ENCODE results near the gene IRF5. TPM values are rescaled to one million over a fixed set of nuclear protein-coding genes. Genes with fewer than 3 reads are reported as not detected.

Gene IRF5
- total and polyA plus RNA-seq, 10 of the 15 experiments (the other 5 are each of a cell fraction or from before 2014, with no cell fraction given): 5.4 to 90.3 (median 61.7) TPM

DNA sequence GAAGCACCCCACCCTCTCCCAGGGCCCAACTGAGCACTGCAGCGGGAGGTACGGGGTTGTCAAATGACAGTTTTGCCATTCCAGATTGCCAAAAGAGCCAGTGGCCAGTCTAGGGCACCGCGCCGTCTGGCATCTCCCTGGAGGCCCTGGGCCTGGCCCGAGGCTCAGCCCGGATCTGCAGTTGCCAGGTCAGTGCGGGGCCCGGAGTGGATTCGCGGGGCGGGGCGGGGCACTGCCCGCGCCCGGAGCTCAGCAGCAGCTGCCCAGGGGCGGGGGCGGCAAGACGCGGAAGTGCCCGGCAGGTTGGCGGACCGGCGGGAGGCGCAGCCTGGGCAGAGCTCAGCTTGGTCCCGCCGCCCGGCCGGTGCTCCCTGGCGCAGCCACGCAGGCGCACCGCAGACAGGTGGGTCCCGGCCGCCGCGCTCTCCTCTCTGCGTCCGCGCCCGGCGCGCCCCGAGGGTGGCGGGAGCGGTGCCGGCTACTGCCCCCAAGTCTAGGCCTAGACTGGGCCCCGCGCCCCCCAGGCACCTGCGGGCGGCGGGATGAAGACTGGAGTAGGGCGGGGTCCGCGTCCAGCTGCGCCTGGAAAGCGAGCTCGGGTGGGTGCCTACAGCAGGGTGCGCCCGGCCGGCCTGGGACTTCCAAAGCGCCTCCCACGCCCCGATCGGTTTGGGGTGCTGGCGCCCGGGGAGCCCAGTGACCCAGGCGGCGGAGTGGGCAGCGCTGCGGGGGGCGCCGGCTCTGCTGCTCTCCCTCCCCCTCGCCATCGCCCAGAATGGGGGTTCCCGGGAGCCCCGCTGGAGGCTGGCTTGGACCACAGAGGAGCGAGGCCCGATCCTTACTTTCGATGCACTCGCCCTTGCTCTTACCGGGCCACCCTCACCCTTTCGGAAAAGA lies at the start of gene IRF5 (continued):
- TF ChIP-seq, protein P1, sequence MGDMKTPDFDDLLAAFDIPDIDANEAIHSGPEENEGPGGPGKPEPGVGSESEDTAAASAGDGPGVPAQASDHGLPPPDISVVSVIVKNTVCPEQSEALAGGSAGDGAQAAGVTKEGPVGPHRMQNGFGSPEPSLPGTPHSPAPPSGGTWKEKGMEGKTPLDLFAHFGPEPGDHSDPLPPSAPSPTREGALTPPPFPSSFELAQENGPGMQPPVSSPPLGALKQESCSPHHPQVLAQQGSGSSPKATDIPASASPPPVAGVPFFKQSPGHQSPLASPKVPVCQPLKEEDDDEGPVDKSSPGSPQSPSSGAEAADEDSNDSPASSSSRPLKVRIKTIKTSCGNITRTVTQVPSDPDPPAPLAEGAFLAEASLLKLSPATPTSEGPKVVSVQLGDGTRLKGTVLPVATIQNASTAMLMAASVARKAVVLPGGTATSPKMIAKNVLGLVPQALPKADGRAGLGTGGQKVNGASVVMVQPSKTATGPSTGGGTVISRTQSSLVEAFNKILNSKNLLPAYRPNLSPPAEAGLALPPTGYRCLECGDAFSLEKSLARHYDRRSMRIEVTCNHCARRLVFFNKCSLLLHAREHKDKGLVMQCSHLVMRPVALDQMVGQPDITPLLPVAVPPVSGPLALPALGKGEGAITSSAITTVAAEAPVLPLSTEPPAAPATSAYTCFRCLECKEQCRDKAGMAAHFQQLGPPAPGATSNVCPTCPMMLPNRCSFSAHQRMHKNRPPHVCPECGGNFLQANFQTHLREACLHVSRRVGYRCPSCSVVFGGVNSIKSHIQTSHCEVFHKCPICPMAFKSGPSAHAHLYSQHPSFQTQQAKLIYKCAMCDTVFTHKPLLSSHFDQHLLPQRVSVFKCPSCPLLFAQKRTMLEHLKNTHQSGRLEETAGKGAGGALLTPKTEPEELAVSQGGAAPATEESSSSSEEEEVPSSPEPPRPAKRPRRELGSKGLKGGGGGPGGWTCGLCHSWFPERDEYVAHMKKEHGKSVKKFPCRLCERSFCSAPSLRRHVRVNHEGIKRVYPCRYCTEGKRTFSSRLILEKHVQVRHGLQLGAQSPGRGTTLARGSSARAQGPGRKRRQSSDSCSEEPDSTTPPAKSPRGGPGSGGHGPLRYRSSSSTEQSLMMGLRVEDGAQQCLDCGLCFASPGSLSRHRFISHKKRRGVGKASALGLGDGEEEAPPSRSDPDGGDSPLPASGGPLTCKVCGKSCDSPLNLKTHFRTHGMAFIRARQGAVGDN (IDR thresholded peaks at IDR 0.05): 0 out of 2 replicates have a peak, but pooled peaks have one; percentile 59
- peak; percentile 4; the same call in 1 of the 2 replicates for TF ChIP-seq TCF12 (IDR thresholded peaks at IDR 0.05; ENCODE audit: low read depth, low read length)
- TF ChIP-seq MEF2B (IDR thresholded peaks at IDR 0.05; ENCODE audit: partially characterized antibody, poor library complexity, severe bottlenecking): peak; percentile 21
- peak; percentile 70 for TF ChIP-seq IKZF1 (conservative IDR thresholded peaks at IDR 0.05)
- peak; percentile 73 for TF ChIP-seq TCF3 (IDR thresholded peaks at IDR 0.05; ENCODE audit: borderline replicate concordance, insufficient read depth, low read depth, low read length)

DNA sequence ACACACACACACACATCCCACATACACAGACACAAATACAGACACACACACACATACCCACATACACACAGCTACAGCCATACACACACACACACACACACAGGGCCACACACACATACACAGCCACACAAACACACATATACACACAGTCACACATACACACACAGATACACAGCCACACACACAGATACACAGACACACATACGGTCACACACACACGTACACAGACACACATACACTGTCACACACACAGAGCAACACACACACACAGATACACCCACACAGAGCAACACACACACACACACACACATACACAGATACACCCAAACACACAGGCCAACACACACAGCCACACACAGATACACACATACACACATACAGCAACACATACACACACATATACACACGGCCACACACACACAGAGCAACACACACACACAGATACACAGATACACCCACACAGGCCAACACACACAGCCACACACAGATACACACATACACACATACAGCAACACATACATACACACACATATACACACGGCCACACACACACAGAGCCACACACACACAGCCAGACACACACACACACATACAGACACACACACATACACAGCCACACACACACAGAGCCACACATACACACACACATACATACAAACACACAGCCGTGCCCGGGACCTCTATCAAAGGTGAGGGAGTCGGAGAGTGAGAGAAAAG lies 49.5 kb upstream of the IRF5 start:
- Histone ChIP-seq H3K9ac (ENCODE audit: control insufficient read depth, insufficient read depth, low read length) (no peak overlapping the region), H3K27ac (ENCODE audit: control insufficient read depth, insufficient read depth) (no peak overlapping the region), H3K4me3 (no peak overlapping the region), H3K36me3 (ENCODE audit: control insufficient read depth in 2 of 2, insufficient read depth in 2 of 2, low read length in 1 of 2) (no peaks in the 10 kb centered on the region), H3K79me2 (ENCODE audit: control insufficient read depth, insufficient read depth, low read length) (no peaks in the 10 kb centered on the region), H3K4me1 (ENCODE audit: control insufficient read depth, insufficient read depth, low read length) (peaks cover 11% of the 10 kb centered on the region), H3K27me3 (replicated peaks in 1 of 2; ENCODE audit: control insufficient read depth in 2 of 2, insufficient read depth in 2 of 2, low read length in 1 of 2) (peaks cover 0 to 1% of the 10 kb centered on the region in 2 experiments; a peak in 2 of 4 replicates), H3K4me2 (ENCODE audit: control insufficient read depth, insufficient read depth) (no peak overlapping the region), H4K20me1 (ENCODE audit: control insufficient read depth, insufficient read depth) (no peaks in the 10 kb centered on the region), H3K9me3 (replicated peaks; ENCODE audit: control insufficient read depth, insufficient read depth, low read length) (no peaks in the 10 kb centered on the region), H2AFZ (ENCODE audit: control insufficient read depth, low read depth, low read length) (no peak overlapping the region)
- WGBS (ENCODE audit: insufficient coverage, insufficient replicate concordance, low lambda C conversion rate, missing lambda C conversion rate): 83% methylated on average over 7 of the region's 7 CpGs
- ChIA-PET POLR2A (no interaction called here), SMC1A (ENCODE audit: uncharacterized antibody, unreplicated experiment) (no interaction called here), CTCF (no interaction called here), RAD21 (ENCODE audit: unreplicated experiment) (no interaction called here)
- in situ Hi-C loops (cut with MboI): no loop called here
- DNase-seq (ENCODE audit: low read depth, low spot score) (no peak), FAIRE-seq (peak; percentile 65), ATAC-seq (no peak)
- intact Hi-C loops (cut with micrococcal nuclease; ENCODE audit: unreplicated experiment): loop anchor here (10.0 kb wide), 1 partner anchor 433 kb away; the partner anchor contains the start of gene HILPDA
- BruUV-seq (replicated peaks): no TSS peak
- no peak for TF ChIP-seq ZNF274 (IDR thresholded peaks at IDR 0.05; ENCODE audit: insufficient read depth, insufficient read length)
- TF ChIP-seq ZSCAN29 (IDR thresholded peaks at IDR 0.05): no peak
- no peak for TF ChIP-seq USF2 (IDR thresholded peaks at IDR 0.05; ENCODE audit: borderline replicate concordance, low read depth, low read length)
- no peak for TF ChIP-seq SMC3 (IDR thresholded peaks at IDR 0.05; ENCODE audit: borderline replicate concordance, low read length)
- TF ChIP-seq BCL3 (IDR thresholded peaks at IDR 0.05; ENCODE audit: borderline replicate concordance, insufficient read depth, low read depth, low read length, poor library complexity, severe bottlenecking): peak; percentile 1
- TF ChIP-seq POLR2AphosphoS5 (IDR thresholded peaks at IDR 0.05; ENCODE audit: low read length): no peak
